ENCODE measurements around the gene LRRC8E.
A peak's percentile ranks its signal among the peaks of the same experiment; 100 is the strongest.
"Not testable (repeated sequence)": the region's sequence is repeated elsewhere in the genome, so short reads cannot be mapped to it uniquely, and the experiment has no call there.

The LRRC8E gene

GRCh38 chr19:7855426-7856108 is 32.7 kb upstream of the LRRC8E start:
- no peak for DNase-seq

GRCh38 chr19:7856109-7856591 is 32.2 kb upstream of the LRRC8E start:
- DNase-seq, result peak; percentile 52

- no peak for DNase-seq
Measured at GRCh38 chr19:7856679-7857663, 31.3 kb upstream of the LRRC8E start.

GRCh38 chr19:7857727-7858108 is 30.6 kb upstream of the LRRC8E start:
- DNase-seq, result no peak

- no peak for DNase-seq
Measured at GRCh38 chr19:7858109-7858770, 30.1 kb upstream of the LRRC8E start.

GRCh38 chr19:7859087-7859486 is 29.2 kb upstream of the LRRC8E start:
- DNase-seq, result not testable (repeated sequence)

GRCh38 chr19:7859831-7860713 is 28.2 kb upstream of the LRRC8E start:
- no peak for DNase-seq

- peak; percentile 39 for DNase-seq
Measured at GRCh38 chr19:7860714-7861618, 27.3 kb upstream of the LRRC8E start.

GRCh38 chr19:7861619-7862412 is 26.5 kb upstream of the LRRC8E start:
- DNase-seq, result no peak

- peak; percentile 81 for DNase-seq
Measured at GRCh38 chr19:7862413-7862951, 25.8 kb upstream of the LRRC8E start.

GRCh38 chr19:7863157-7863970 is 24.9 kb upstream of the LRRC8E start:
- peak; percentile 39 for DNase-seq

GRCh38 chr19:7863971-7864689 is 24.2 kb upstream of the LRRC8E start:
- no peak for DNase-seq

- DNase-seq, result no peak
Measured at GRCh38 chr19:7864690-7865074, 23.6 kb upstream of the LRRC8E start.

- DNase-seq, result no peak
Measured at GRCh38 chr19:7865262-7865911, 22.9 kb upstream of the LRRC8E start.

GRCh38 chr19:7866399-7867091 is 21.8 kb upstream of the LRRC8E start:
- no peak for DNase-seq

- no peak for DNase-seq
Measured at GRCh38 chr19:7867092-7867844, 21.0 kb upstream of the LRRC8E start.

GRCh38 chr19:7868326-7868670 is 20.0 kb upstream of the LRRC8E start:
- DNase-seq, result peak; percentile 41
